ENCODE results near the gene ZCCHC3. TPM values are rescaled to one million over a fixed set of nuclear protein-coding genes. Genes with fewer than 3 reads are reported as not detected.

ZCCHC3 gene
- total and polyA plus RNA-seq, 7 experiments from 2014 or later, result 5.6 to 31.9 (median 19.2) TPM

- DNase-seq (peak in 1 of 9 donors; percentile 6), ATAC-seq (no peak)
- ChIA-PET CTCF (interaction anchor here (0.9 to 1.9 kb wide), 2 partner anchors 11 to 22 kb away, joined by 3 to 7 read pairs; no protein-coding TSS in a partner anchor), POLR2A (interaction anchor here (2.5 to 3.4 kb wide), 2 partner anchors 11 to 16 kb away, joined by 13 to 38 read pairs; partner anchors contain the start of genes SOX12 and ZCCHC3)
- peaks cover 0 to 18% of the 10 kb centered on the region in 2 donors for H3K4me1 ChIP-seq (ENCODE audit: control insufficient read depth in 2 of 2, insufficient read depth in 2 of 2, low read length in 2 of 2)
- H3K27ac ChIP-seq (ENCODE audit: low read depth, low read length), result no peak overlapping the region
- no peaks in the 10 kb centered on the region for H3K36me3 ChIP-seq (ENCODE audit: control insufficient read depth in 2 of 3, insufficient read depth in 3 of 3, low read length in 3 of 3)
- intact Hi-C loops (cut with micrococcal nuclease), result loop anchor here in 1 of 2 donors (1.0 kb wide), 1 partner anchor 10 kb away; no protein-coding TSS in a partner anchor
- Mint-ChIP-seq H3K4me3 (peak overlapping the region; percentile 33 to 86 (median 80)), H3K4me1 (peaks cover 11 to 25% (median 22%) of the 10 kb centered on the region in 7 donors), H3K27ac (peak overlapping the region; percentile 3 to 92 (median 41)), H3K36me3 (no peaks in the 10 kb centered on the region), H3K9me3 (no peaks in the 10 kb centered on the region), H3K27me3 (peaks cover 0 to 3% (median 0%) of the 10 kb centered on the region in 5 donors)
- H3K9me3 ChIP-seq (ENCODE audit: control insufficient read depth in 2 of 3, low read length in 3 of 3), result no peaks in the 10 kb centered on the region
- H3K27me3 ChIP-seq (ENCODE audit: control insufficient read depth in 2 of 2, insufficient read depth in 2 of 2, low read length in 2 of 2), result no peaks in the 10 kb centered on the region
- H3K4me3 ChIP-seq (ENCODE audit: low read length), result no peak overlapping the region
Measured at GRCh38 chr20:309306-309840, 12.0 kb downstream of the ZCCHC3 start.

- no peaks in the 10 kb centered on the region for H3K36me3 Mint-ChIP-seq
- Histone ChIP-seq H3K4me3 (ENCODE audit: low read length) (peak overlapping the region; percentile 40), H3K9me3 (ENCODE audit: control insufficient read depth in 2 of 3, low read length in 3 of 3) (no peaks in the 10 kb centered on the region), H3K27ac (ENCODE audit: low read depth, low read length) (no peak overlapping the region), H3K36me3 (ENCODE audit: control insufficient read depth in 2 of 3, insufficient read depth in 3 of 3, low read length in 3 of 3) (no peaks in the 10 kb centered on the region), H3K27me3 (ENCODE audit: control insufficient read depth in 2 of 2, insufficient read depth in 2 of 2, low read length in 2 of 2) (no peaks in the 10 kb centered on the region), H3K4me1 (ENCODE audit: control insufficient read depth in 2 of 2, insufficient read depth in 2 of 2, low read length in 2 of 2) (peaks cover 0 to 18% of the 10 kb centered on the region in 2 donors)
- peak overlapping the region; percentile 81 to 90 (median 86) for H3K4me3 Mint-ChIP-seq
- ATAC-seq (peak; percentile 100), DNase-seq (peak; percentile 66 to 84 (median 78))
- intact Hi-C loops (cut with micrococcal nuclease), result loop anchor here (1.0 kb wide), 4 partner anchors 11 to 15 kb away; partner anchors contain the start of genes SOX12 (in 1 of the 2) and ZCCHC3 (in 1 of the 2)
- H3K27me3 Mint-ChIP-seq, result peaks cover 0 to 3% (median 0%) of the 10 kb centered on the region in 5 donors
- CTCF ChIA-PET, result interaction anchor here (0.6 to 1.9 kb wide), 4 partner anchors 9 to 17 kb away, joined by 3 to 7 read pairs (median 4); no protein-coding TSS in a partner anchor
- no peaks in the 10 kb centered on the region for H3K9me3 Mint-ChIP-seq
- peaks cover 11 to 25% (median 22%) of the 10 kb centered on the region in 7 donors for H3K4me1 Mint-ChIP-seq
- POLR2A ChIA-PET, result interaction anchor here (0.9 to 3.4 kb wide), 6 partner anchors 11 to 43 kb away, joined by 3 to 38 read pairs (median 4); partner anchors contain the start of genes SOX12 and ZCCHC3
- H3K27ac Mint-ChIP-seq, result peak overlapping the region; percentile 37 to 92 (median 81)
Measured at GRCh38 chr20:309841-310644, 12.7 kb downstream of the ZCCHC3 start.

- intact Hi-C loops (cut with micrococcal nuclease), result loop anchor here (1.0 kb wide), 3 partner anchors 13 to 15 kb away; partner anchors contain the start of genes SOX12 (in 1 of the 2) and ZCCHC3 (in 1 of the 2)
- POLR2A ChIA-PET, result interaction anchor here (0.9 to 3.4 kb wide), 6 partner anchors 11 to 44 kb away, joined by 3 to 38 read pairs (median 4); partner anchors contain the start of genes SOX12 and ZCCHC3
- H3K36me3 ChIP-seq (ENCODE audit: control insufficient read depth in 2 of 3, insufficient read depth in 3 of 3, low read length in 3 of 3), result no peaks in the 10 kb centered on the region
- CTCF ChIA-PET, result interaction anchor here (0.6 to 1.9 kb wide), 4 partner anchors 9 to 17 kb away, joined by 3 to 7 read pairs (median 4); no protein-coding TSS in a partner anchor
- Mint-ChIP-seq H3K4me3 (peak overlapping the region; percentile 81 to 90 (median 86)), H3K36me3 (no peaks in the 10 kb centered on the region), H3K4me1 (peaks cover 11 to 25% (median 22%) of the 10 kb centered on the region in 7 donors), H3K9me3 (no peaks in the 10 kb centered on the region), H3K27ac (peak overlapping the region in 8 of 9 donors; percentile 37 to 88 (median 79)), H3K27me3 (peaks cover 0 to 3% (median 0%) of the 10 kb centered on the region in 5 donors)
- H3K4me1 ChIP-seq (ENCODE audit: control insufficient read depth in 2 of 2, insufficient read depth in 2 of 2, low read length in 2 of 2), result peaks cover 0 to 18% of the 10 kb centered on the region in 2 donors
- ATAC-seq (no peak), DNase-seq (no peak)
- peak overlapping the region; percentile 40 for H3K4me3 ChIP-seq (ENCODE audit: low read length)
- H3K27me3 ChIP-seq (ENCODE audit: control insufficient read depth in 2 of 2, insufficient read depth in 2 of 2, low read length in 2 of 2), result no peaks in the 10 kb centered on the region
- H3K9me3 ChIP-seq (ENCODE audit: control insufficient read depth in 2 of 3, low read length in 3 of 3), result no peaks in the 10 kb centered on the region
- H3K27ac ChIP-seq (ENCODE audit: low read depth, low read length), result no peak overlapping the region
Measured at GRCh38 chr20:310645-311044, 13.3 kb downstream of the ZCCHC3 start.

- H3K9me3 ChIP-seq (ENCODE audit: control insufficient read depth in 2 of 3, low read length in 3 of 3), result no peaks in the 10 kb centered on the region
- peak overlapping the region in 1 of 9 donors; percentile 47 for H3K27ac Mint-ChIP-seq
- H3K27ac ChIP-seq (ENCODE audit: low read depth, low read length), result no peak overlapping the region
- CTCF ChIA-PET, result no interaction called here
- H3K36me3 Mint-ChIP-seq, result no peaks in the 10 kb centered on the region
- peaks cover 0 to 18% of the 10 kb centered on the region in 2 donors for H3K4me1 ChIP-seq (ENCODE audit: control insufficient read depth in 2 of 2, insufficient read depth in 2 of 2, low read length in 2 of 2)
- intact Hi-C loops (cut with micrococcal nuclease), result no loop called here
- no peaks in the 10 kb centered on the region for H3K36me3 ChIP-seq (ENCODE audit: control insufficient read depth in 2 of 3, insufficient read depth in 3 of 3, low read length in 3 of 3)
- H3K4me3 ChIP-seq (ENCODE audit: low read length), result no peak overlapping the region
- peak overlapping the region in 6 of 10 donors; percentile 5 to 26 (median 15) for H3K4me3 Mint-ChIP-seq
- H3K4me1 Mint-ChIP-seq, result peaks cover 11 to 25% (median 22%) of the 10 kb centered on the region in 7 donors
- POLR2A ChIA-PET, result interaction anchor here (0.8 to 2.4 kb wide), 3 partner anchors 13 to 15 kb away, joined by 3 to 8 read pairs (median 4); partner anchors contain the start of genes SOX12 and ZCCHC3
- ATAC-seq (no peak), DNase-seq (no peak)
- no peaks in the 10 kb centered on the region for H3K9me3 Mint-ChIP-seq
- H3K27me3 Mint-ChIP-seq, result peaks cover 0 to 3% (median 0%) of the 10 kb centered on the region in 5 donors
- no peaks in the 10 kb centered on the region for H3K27me3 ChIP-seq (ENCODE audit: control insufficient read depth in 2 of 2, insufficient read depth in 2 of 2, low read length in 2 of 2)
Measured at GRCh38 chr20:311609-312008, 14.2 kb downstream of the ZCCHC3 start.

GRCh38 chr20:312067-312466 lies 14.7 kb downstream of the ZCCHC3 start:
- H3K4me1 Mint-ChIP-seq, result peaks cover 11 to 25% (median 22%) of the 10 kb centered on the region in 7 donors
- no peak overlapping the region for H3K27ac Mint-ChIP-seq
- H3K27me3 Mint-ChIP-seq, result peaks cover 0 to 3% (median 0%) of the 10 kb centered on the region in 5 donors
- no peaks in the 10 kb centered on the region for H3K9me3 Mint-ChIP-seq
- ChIA-PET POLR2A (interaction anchor here (0.6 to 2.4 kb wide), 5 partner anchors 12 to 162 kb away, joined by 3 to 8 read pairs (median 4); partner anchors contain the start of genes SOX12 and ZCCHC3), CTCF (no interaction called here)
- no peaks in the 10 kb centered on the region for H3K9me3 ChIP-seq (ENCODE audit: control insufficient read depth in 2 of 3, low read length in 3 of 3)
- DNase-seq, result no peak
- no peak for ATAC-seq
- no peak overlapping the region for H3K4me3 ChIP-seq (ENCODE audit: low read length)
- H3K27me3 ChIP-seq (ENCODE audit: control insufficient read depth in 2 of 2, insufficient read depth in 2 of 2, low read length in 2 of 2), result no peaks in the 10 kb centered on the region
- no peaks in the 10 kb centered on the region for H3K36me3 Mint-ChIP-seq
- no peak overlapping the region for H3K27ac ChIP-seq (ENCODE audit: low read depth, low read length)
- H3K36me3 ChIP-seq (ENCODE audit: control insufficient read depth in 2 of 3, insufficient read depth in 3 of 3, low read length in 3 of 3), result no peaks in the 10 kb centered on the region
- peak overlapping the region in 1 of 10 donors; percentile 19 for H3K4me3 Mint-ChIP-seq
- H3K4me1 ChIP-seq (ENCODE audit: control insufficient read depth in 2 of 2, insufficient read depth in 2 of 2, low read length in 2 of 2), result peaks cover 0 to 18% of the 10 kb centered on the region in 2 donors
- intact Hi-C loops (cut with micrococcal nuclease), result no loop called here

GRCh38 chr20:312866-313265 lies 15.5 kb downstream of the ZCCHC3 start:
- Histone ChIP-seq H3K27ac (ENCODE audit: low read depth, low read length) (no peak overlapping the region), H3K4me3 (ENCODE audit: low read length) (no peak overlapping the region), H3K4me1 (ENCODE audit: control insufficient read depth in 2 of 2, insufficient read depth in 2 of 2, low read length in 2 of 2) (peaks cover 0 to 18% of the 10 kb centered on the region in 2 donors), H3K36me3 (ENCODE audit: control insufficient read depth in 2 of 3, insufficient read depth in 3 of 3, low read length in 3 of 3) (no peaks in the 10 kb centered on the region), H3K9me3 (ENCODE audit: control insufficient read depth in 2 of 3, low read length in 3 of 3) (no peaks in the 10 kb centered on the region), H3K27me3 (ENCODE audit: control insufficient read depth in 2 of 2, insufficient read depth in 2 of 2, low read length in 2 of 2) (no peaks in the 10 kb centered on the region)
- ChIA-PET POLR2A (interaction anchor here (1.2 to 2.4 kb wide), 3 partner anchors 12 to 15 kb away, joined by 3 to 8 read pairs (median 3); partner anchors contain the start of gene SOX12), CTCF (no interaction called here)
- ATAC-seq (no peak), DNase-seq (no peak)
- Mint-ChIP-seq H3K27ac (no peak overlapping the region), H3K27me3 (peaks cover 0 to 3% (median 0%) of the 10 kb centered on the region in 5 donors), H3K4me1 (peaks cover 11 to 25% (median 22%) of the 10 kb centered on the region in 7 donors), H3K36me3 (no peaks in the 10 kb centered on the region), H3K9me3 (no peaks in the 10 kb centered on the region), H3K4me3 (peak overlapping the region in 1 of 10 donors; percentile 45)
- intact Hi-C loops (cut with micrococcal nuclease), result no loop called here

Measured in naive thymus-derived CD4-positive, alpha-beta T cell (primary cell).